Heart left ventricle (tissue), 16 donors: ENCODE measurements around the gene FBXO42. TPM values are rescaled to one million over a fixed set of nuclear protein-coding genes. Genes with fewer than 3 reads are reported as not detected.

ENCODE experiments used
- ATAC-seq, 4 donors: fragments of 200-7000 bp; cut with Tn5 transposase; one replicate each; pipeline ENCODE4 v1.9.1; 2020 to 2022; ENCODE audit warnings: moderate library complexity in 4 of 4, mild to moderate bottlenecking in 3 of 4, moderate number of reproducible peaks in 1 of 4
- DNase-seq, 5 donors: peaks; one replicate each; pipeline ENCODE4 v3.0.0-alpha.2; 2020
- H3K27ac ChIP-seq, 12 donors: fragments of 200-600 bp; sonication (generic) in 4 of 12; one replicate each; pipeline versions ENCODE4 v1.5.0 to v1.8.0; 2016 to 2022; ENCODE audit warnings: mild to moderate bottlenecking in 2 of 12
- H3K27me3 ChIP-seq, 9 donors: fragments of 200-600 bp; sonication (generic) in 2 of 9; one replicate each; pipeline versions ENCODE4 v1.5.1 to v1.8.0; 2016 to 2022; ENCODE audit warnings: mild to moderate bottlenecking in 3 of 9
- H3K36me3 ChIP-seq, 9 donors: fragments of 200-600 bp; sonication (generic) in 2 of 9; one replicate each; pipeline versions ENCODE4 v1.5.0 to v1.8.0; 2018 to 2022; ENCODE audit warnings: mild to moderate bottlenecking in 2 of 9
- H3K4me1 ChIP-seq, 12 donors: fragments of 200-600 bp; sonication (generic) in 4 of 12; one replicate each; pipeline versions ENCODE4 v1.5.0 to v1.8.0; 2016 to 2022; ENCODE audit warnings: mild to moderate bottlenecking in 3 of 12
- H3K4me3 ChIP-seq, 12 donors: fragments of 200-600 bp; sonication (generic) in 4 of 12; one replicate each; pipeline versions ENCODE4 v1.5.0 to v1.8.0; 2017 to 2022; ENCODE audit warnings: mild to moderate bottlenecking in 9 of 12, moderate library complexity in 4 of 12
- H3K9me3 ChIP-seq, 12 donors: fragments of 200-600 bp; sonication (generic) in 4 of 12; one replicate each; pipeline versions ENCODE4 v1.5.0 to v1.8.0; 2016 to 2022; ENCODE audit warnings: mild to moderate bottlenecking in 1 of 12
- CTCF ChIP-seq, 12 donors: fragments of 200-600 bp; sonication (generic) in 4 of 12; IDR thresholded peaks; one replicate each; pipeline versions ENCODE4 v1.5.0 to v1.8.0; 2018 to 2022; ENCODE audit warnings: antibody characterized with exemption in 12 of 12, mild to moderate bottlenecking in 5 of 12
- POLR2A ChIP-seq, 2 donors: fragments of 450-650 bp; IDR thresholded peaks; one replicate each; pipeline ENCODE4 v1.6.1; 2017; ENCODE audit warnings: antibody characterized with exemption in 2 of 2, mild to moderate bottlenecking in 2 of 2, moderate library complexity in 2 of 2
- WGBS, 4 donors: extraction: QIAGEN DNeasy Blood & Tissue Kit in 2 of 4; methylation state at CpG; one replicate each; pipeline versions ENCODE4 v1.1.5 to v1.1.7; 2013 to 2018; 5-methylcytosine and 5-hydroxymethylcytosine counted together
- intact Hi-C, 10 donors: fragments of 100-400 bp; cut with DNase I; formaldehyde crosslinking; loops; one replicate each; pipeline versions ENCODE4 v1.11.1 to v1.14.2; 2022
- polyA plus RNA-seq, 2 donors: library from polyadenylated mRNA; stranded (reverse); fragments of 200-250 nt; gene quantifications; one replicate each; pipeline ENCODE4 v1.2.3, GENCODE V29; 2013
- total RNA-seq, 9 donors: library from RNA; depleted of rRNA in 2 of 9; stranded (reverse); fragments of >200 nt in 2 of 9; fragmentation: NEBNext Ultra II Directional in 3 of 9; extraction: Animal tissue kit (Norgen Biotek cat#: 25700) in 3 of 9; gene quantifications; one replicate each; pipeline versions ENCODE4 v1.1.0 to v1.2.4, GENCODE V29; 2016 to 2023
- donor health status: ischemic (EF 13 %, LVEDD 7.1; RV severe dilation, severe dysfunction).
- donor health status: healthy with polysubstance abuse.
- donor health status: DM: no; HTN: yes; CAD: no.
- donor health status: DM: no; HTN: no; CAD: no.
- donor health status: ischemic (EF 25% LVEDD 6.9; RV normal size, moderate dysfunction).
- donor health status: ischemic (EF 25% LVEDD 5.7; RV mildly dilated, moderate dysfunction).
- donor health status: healthy.
- donor health status: DM: yes; HTN: yes; CAD: no.
- donor health status: ischemic (EF 35%, LVEDD 5.7; RV mildly dilated, moderate dysfunction).
- donor health status: nonischemic (EF 11% LVEDD 7.7; RV severe dilation, severe dysfunction).
- donor health status: DM: yes; HTN: yes; CAD: no.
- donor health status: PGD.
- donor health status: ischemic (EF 29% LVEDD 5.4; RV normal size, mild dysfunction).
- donor health status: nonischemic (EF 23%, LVEDD 6.1; RV moderate dilation, normal function).

FBXO42 gene
- total and polyA plus RNA-seq, 11 donors, result 11.0 to 44.4 (median 20.1) TPM

GRCh38 chr1:16386454-16387113 lies 34.3 kb upstream of the FBXO42 start:
- peaks cover 0 to 76% (median 54%) of the 10 kb centered on the region in 12 donors for H3K4me1 ChIP-seq
- H3K27me3 ChIP-seq, result no peaks in the 10 kb centered on the region
- peak overlapping the region in 3 of 12 donors; percentile 41 to 47 (median 44) for H3K4me3 ChIP-seq
- no peaks in the 10 kb centered on the region for H3K9me3 ChIP-seq
- peak in 1 of 5 donors; percentile 58 for DNase-seq
- H3K27ac ChIP-seq, result peak overlapping the region in 11 of 12 donors; percentile 14 to 81 (median 60)
- H3K36me3 ChIP-seq, result no peaks in the 10 kb centered on the region
- peak; percentile 41 to 80 (median 68) for ATAC-seq
- 57 to 66% (median 62%) methylated on average over 5 of the region's 5 CpGs for WGBS, 4 donors
- TF ChIP-seq CTCF (IDR thresholded peaks at IDR 0.05) (no peak), POLR2A (IDR thresholded peaks at IDR 0.05) (no peak)
- intact Hi-C loops, result loop anchor here in 1 of 10 donors (1.0 kb wide), 1 partner anchor 18 kb away; no protein-coding TSS in a partner anchor

GRCh38 chr1:16385659-16386453 lies 33.6 kb upstream of the FBXO42 start:
- Histone ChIP-seq H3K9me3 (no peaks in the 10 kb centered on the region), H3K4me1 (peaks cover 0 to 69% (median 47%) of the 10 kb centered on the region in 12 donors), H3K4me3 (no peak overlapping the region), H3K27me3 (no peaks in the 10 kb centered on the region), H3K27ac (peak overlapping the region in 10 of 12 donors; percentile 14 to 81 (median 57)), H3K36me3 (no peaks in the 10 kb centered on the region)
- no peak for DNase-seq
- intact Hi-C loops, result loop anchor here in 1 of 10 donors (1.0 kb wide), 1 partner anchor 18 kb away; no protein-coding TSS in a partner anchor
- WGBS, 4 donors, result 77 to 91% (median 89%) methylated on average over 9 of the region's 9 CpGs
- ATAC-seq, result peak in 2 of 4 donors; percentile 8 to 10
- TF ChIP-seq CTCF (IDR thresholded peaks at IDR 0.05), result no peak
- no peak for TF ChIP-seq POLR2A (IDR thresholded peaks at IDR 0.05)

GRCh38 chr1:16383888-16384287 lies 31.6 kb upstream of the FBXO42 start:
- DNase-seq (no peak), ATAC-seq (no peak)
- no peak overlapping the region for H3K4me3 ChIP-seq
- no peaks in the 10 kb centered on the region for H3K9me3 ChIP-seq
- no peak for TF ChIP-seq POLR2A (IDR thresholded peaks at IDR 0.05)
- TF ChIP-seq CTCF (IDR thresholded peaks at IDR 0.05), result no peak
- intact Hi-C loops, result no loop called here
- peaks cover 0 to 67% (median 40%) of the 10 kb centered on the region in 12 donors for H3K4me1 ChIP-seq
- WGBS, 4 donors, result 89 to 94% (median 92%) methylated on average over 5 of the region's 5 CpGs
- H3K27me3 ChIP-seq, result no peaks in the 10 kb centered on the region
- no peaks in the 10 kb centered on the region for H3K36me3 ChIP-seq
- H3K27ac ChIP-seq, result no peak overlapping the region

GRCh38 chr1:16380868-16381267 lies 28.6 kb upstream of the FBXO42 start:
- Histone ChIP-seq H3K4me1 (peaks cover 2 to 69% (median 40%) of the 10 kb centered on the region in 12 donors), H3K27me3 (no peaks in the 10 kb centered on the region), H3K36me3 (no peaks in the 10 kb centered on the region), H3K9me3 (no peaks in the 10 kb centered on the region), H3K4me3 (no peak overlapping the region), H3K27ac (no peak overlapping the region)
- no peak for TF ChIP-seq CTCF (IDR thresholded peaks at IDR 0.05)
- TF ChIP-seq POLR2A (IDR thresholded peaks at IDR 0.05), result no peak
- no peak for ATAC-seq
- intact Hi-C loops, result no loop called here
- 83 to 90% (median 89%) methylated on average over 4 of the region's 4 CpGs for WGBS, 4 donors
- DNase-seq, result no peak
